Measurements from ENCODE around the gene BMI1. TPM values are rescaled to one million over a fixed set of nuclear protein-coding genes. Genes with fewer than 3 reads are reported as not detected.

Gene BMI1
- total RNA-seq, 4 donors from 2014 or later = 9.6 to 44.4 (median 21.4) TPM

DNA sequence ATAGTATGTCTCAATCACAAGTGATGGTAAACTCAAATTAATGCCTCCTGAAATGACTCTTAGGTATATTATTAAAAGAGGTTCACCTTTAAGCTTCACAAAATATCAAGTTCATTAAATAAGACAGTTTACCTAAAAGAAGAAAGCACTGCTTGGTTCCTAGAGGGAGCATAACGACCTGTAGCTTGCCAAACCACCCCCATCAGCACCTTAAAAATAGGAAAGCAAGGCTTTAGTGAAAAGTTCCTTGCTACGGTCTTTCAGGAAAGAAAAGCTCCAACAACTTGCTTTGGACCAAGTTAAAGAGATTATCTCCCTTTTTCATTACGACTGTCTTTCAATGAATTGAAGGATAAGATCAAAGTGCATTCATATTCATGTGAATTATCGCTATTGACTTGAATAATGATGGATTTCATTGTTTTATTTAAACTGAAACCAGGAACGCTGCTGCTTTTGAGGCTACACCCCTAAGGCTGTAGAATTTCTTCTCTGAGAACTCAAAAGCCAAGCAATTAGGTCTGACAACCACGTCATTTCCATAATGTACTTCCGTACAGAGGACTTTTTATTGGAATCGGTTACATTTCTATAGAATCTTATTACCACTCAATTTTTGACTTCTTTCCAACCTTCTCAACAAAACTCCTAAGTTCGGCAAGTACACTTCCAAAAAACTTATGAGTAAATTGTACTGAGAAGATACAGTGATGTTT lies 17.4 kb downstream of the BMI1 start:
- peaks cover 34 to 98% (median 71%) of the 10 kb centered on the region in 4 donors for H3K27me3 ChIP-seq
- H3K4me1 ChIP-seq = peaks cover 32 to 55% (median 38%) of the 10 kb centered on the region in 3 donors
- H3K36me3 ChIP-seq = no peaks in the 10 kb centered on the region
- H3K27ac ChIP-seq = no peak overlapping the region
- H3K9me3 ChIP-seq = no peaks in the 10 kb centered on the region
- TF ChIP-seq, protein P1, sequence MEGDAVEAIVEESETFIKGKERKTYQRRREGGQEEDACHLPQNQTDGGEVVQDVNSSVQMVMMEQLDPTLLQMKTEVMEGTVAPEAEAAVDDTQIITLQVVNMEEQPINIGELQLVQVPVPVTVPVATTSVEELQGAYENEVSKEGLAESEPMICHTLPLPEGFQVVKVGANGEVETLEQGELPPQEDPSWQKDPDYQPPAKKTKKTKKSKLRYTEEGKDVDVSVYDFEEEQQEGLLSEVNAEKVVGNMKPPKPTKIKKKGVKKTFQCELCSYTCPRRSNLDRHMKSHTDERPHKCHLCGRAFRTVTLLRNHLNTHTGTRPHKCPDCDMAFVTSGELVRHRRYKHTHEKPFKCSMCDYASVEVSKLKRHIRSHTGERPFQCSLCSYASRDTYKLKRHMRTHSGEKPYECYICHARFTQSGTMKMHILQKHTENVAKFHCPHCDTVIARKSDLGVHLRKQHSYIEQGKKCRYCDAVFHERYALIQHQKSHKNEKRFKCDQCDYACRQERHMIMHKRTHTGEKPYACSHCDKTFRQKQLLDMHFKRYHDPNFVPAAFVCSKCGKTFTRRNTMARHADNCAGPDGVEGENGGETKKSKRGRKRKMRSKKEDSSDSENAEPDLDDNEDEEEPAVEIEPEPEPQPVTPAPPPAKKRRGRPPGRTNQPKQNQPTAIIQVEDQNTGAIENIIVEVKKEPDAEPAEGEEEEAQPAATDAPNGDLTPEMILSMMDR (IDR thresholded peaks at IDR 0.05) = no peak
- TF ChIP-seq POLR2A (IDR thresholded peaks at IDR 0.05) = no peak
- no peak for DNase-seq
- no peak overlapping the region for H3K4me3 ChIP-seq
- WGBS, 2 donors = 24 to 27% methylated on average over 9 of the region's 9 CpGs
- intact Hi-C loops (cut with DNase I) = no loop called here

DNA sequence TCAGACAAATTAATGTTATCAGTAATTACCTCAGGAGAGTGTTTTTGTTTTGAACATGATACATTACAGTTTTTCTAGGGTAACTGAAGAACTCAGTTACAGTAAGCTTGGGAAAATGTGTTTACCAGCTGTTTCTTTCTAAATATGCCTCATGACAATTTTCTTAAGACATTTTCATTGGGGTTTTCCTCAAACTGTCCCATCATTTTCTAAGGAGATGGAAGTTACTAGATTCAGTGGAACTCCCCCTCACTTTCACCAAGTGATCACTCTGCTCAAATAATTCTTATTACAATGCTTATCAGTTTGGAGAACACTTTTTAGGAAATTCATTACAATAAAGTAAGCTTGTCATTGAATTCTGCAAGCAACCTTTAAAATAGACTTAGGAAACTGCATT lies 18.0 kb downstream of the BMI1 start:
- Histone ChIP-seq H3K9me3 (no peaks in the 10 kb centered on the region), H3K36me3 (no peaks in the 10 kb centered on the region), H3K27me3 (peaks cover 34 to 98% (median 76%) of the 10 kb centered on the region in 4 donors), H3K27ac (no peak overlapping the region), H3K4me1 (peaks cover 31 to 52% (median 38%) of the 10 kb centered on the region in 3 donors), H3K4me3 (no peak overlapping the region)
- DNase-seq = no peak
- TF ChIP-seq, protein P1 (IDR thresholded peaks at IDR 0.05) = no peak
- no peak for TF ChIP-seq POLR2A (IDR thresholded peaks at IDR 0.05)
- intact Hi-C loops (cut with DNase I) = no loop called here

DNA sequence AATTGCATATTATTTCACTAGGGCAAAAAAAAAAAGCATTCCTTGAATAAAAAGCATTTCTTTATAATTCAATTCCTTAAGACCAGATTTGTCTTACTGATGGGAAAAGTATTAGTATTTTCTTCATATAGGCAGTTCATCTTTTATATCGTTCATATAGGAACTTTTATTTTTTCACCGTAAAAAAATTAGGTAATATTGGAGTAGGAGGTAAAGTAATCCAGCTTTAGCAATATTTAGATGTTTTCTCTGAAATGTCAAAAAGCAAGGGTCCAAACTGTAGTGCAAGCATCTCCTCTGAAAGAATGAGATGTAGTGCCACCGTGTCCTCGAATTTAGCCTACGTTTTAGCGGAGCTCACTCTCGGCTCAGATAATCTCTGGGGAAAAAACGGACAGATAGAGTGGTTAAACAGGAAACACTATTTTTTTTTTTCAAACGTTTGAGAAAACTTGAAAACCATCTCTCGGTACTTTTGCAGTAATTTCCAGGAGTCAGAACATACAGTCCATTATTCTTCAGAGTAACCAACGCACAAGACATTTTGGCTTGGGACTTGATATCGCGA lies 18.9 kb downstream of the BMI1 start:
- H3K9me3 ChIP-seq = no peaks in the 10 kb centered on the region
- H3K4me1 ChIP-seq = peaks cover 23 to 44% (median 33%) of the 10 kb centered on the region in 3 donors
- no peak for DNase-seq
- H3K4me3 ChIP-seq = peak overlapping the region; percentile 66 to 97 (median 89)
- TF ChIP-seq POLR2A (IDR thresholded peaks at IDR 0.05) = no peak
- TF ChIP-seq, protein P1 (IDR thresholded peaks at IDR 0.05) = no peak
- no peaks in the 10 kb centered on the region for H3K36me3 ChIP-seq
- H3K27me3 ChIP-seq = peaks cover 36 to 98% (median 78%) of the 10 kb centered on the region in 4 donors
- intact Hi-C loops (cut with DNase I) = no loop called here
- WGBS, 2 donors = 0 to 1% methylated on average over 13 of the region's 13 CpGs
- peak overlapping the region in 3 of 4 donors; percentile 86 to 90 (median 90) for H3K27ac ChIP-seq

DNA sequence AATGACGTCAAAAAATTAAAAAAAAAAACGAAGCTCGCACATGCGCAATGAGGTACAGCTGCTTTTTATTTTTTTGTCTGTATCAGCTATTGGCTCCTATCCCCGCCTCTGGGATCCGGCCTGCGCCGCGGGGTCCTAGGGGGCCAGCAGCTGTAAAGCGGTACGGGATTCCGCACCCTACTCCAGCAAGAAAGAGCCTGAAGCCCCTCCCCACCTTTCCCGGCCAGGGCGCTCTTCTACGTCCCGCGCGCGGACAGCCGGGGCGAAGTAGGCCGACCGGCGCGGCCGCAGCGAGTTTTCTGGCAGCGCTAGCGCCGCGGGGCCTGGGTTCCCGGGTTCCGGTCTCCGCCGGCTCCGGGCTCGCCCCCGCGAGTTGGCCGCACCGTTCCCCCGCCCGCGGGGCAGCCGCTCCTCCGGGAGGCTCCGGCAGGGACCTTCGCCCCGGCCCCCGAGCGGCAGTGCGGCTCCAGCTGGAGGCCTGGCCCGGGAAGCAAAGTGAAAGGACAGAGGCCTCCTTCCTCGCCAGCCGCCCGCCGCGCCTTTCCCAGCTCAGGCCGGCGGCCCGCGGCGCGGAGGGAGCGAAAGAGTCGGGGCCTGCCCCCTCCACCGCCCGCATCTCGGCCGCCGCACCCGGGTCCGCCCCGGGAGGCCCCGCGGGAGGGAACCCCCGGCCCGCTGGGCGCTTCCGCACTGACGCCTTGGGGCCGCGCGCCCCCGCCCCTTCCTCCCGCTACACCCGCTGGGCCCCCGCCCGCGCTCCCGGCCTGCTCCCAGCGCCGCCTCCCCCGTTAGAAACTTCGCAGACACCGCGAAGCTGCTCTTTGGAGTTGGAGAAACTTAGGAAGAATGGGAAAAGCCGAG lies 19.7 kb downstream of the BMI1 start:
- Histone ChIP-seq H3K4me1 (peaks cover 17 to 44% (median 25%) of the 10 kb centered on the region in 3 donors), H3K9me3 (peaks cover 0 to 4% (median 0%) of the 10 kb centered on the region in 3 donors), H3K27ac (peak overlapping the region; percentile 86 to 95 (median 90)), H3K4me3 (peak overlapping the region; percentile 66 to 97 (median 89)), H3K27me3 (peaks cover 43 to 98% (median 78%) of the 10 kb centered on the region in 4 donors), H3K36me3 (no peaks in the 10 kb centered on the region)
- intact Hi-C loops (cut with DNase I) = no loop called here
- no peak for DNase-seq
- TF ChIP-seq, protein P1 (IDR thresholded peaks at IDR 0.05) = no peak
- TF ChIP-seq POLR2A (IDR thresholded peaks at IDR 0.05) = peak in 2 of 4 donors; percentile 30 to 34
- 0 to 1% methylated on average over 10 to 16 of the region's 98 CpGs for WGBS, 2 donors

All from esophagus squamous epithelium (tissue), 5 donors.